Peyer's patch (tissue), 4 donors: ENCODE data around the gene PCDHGA12.

Source experiments
- CTCF ChIP-seq, 6 experiments: fragments of 450-650 bp in 4 of 6; fragments of 200-600 bp in 2 of 6; sonication (generic) in 1 of 6; IDR thresholded peaks; one replicate each; pipeline ENCODE4 v1.5.1; 2017 to 2019; ENCODE audit warnings: antibody characterized with exemption in 6 of 6, mild to moderate bottlenecking in 3 of 6, moderate library complexity in 1 of 6
- POLR2A ChIP-seq, 2 donors: fragments of 450-650 bp; IDR thresholded peaks; one replicate each; pipeline ENCODE4 v1.5.1; 2017; ENCODE audit warnings: antibody characterized with exemption in 2 of 2, mild to moderate bottlenecking in 2 of 2, moderate library complexity in 2 of 2

GRCh38 chr5:141398608-141399007 is 31.7 kb upstream of the PCDHGA12 start:
- no peak for TF ChIP-seq CTCF (IDR thresholded peaks at IDR 0.05)
- no peak for TF ChIP-seq POLR2A (IDR thresholded peaks at IDR 0.05)
